ENCODE results near the gene KSR2. TPM values are rescaled to one million over a fixed set of nuclear protein-coding genes. Genes with fewer than 3 reads are reported as not detected.

KSR2 gene
- total and polyA plus RNA-seq, 2 experiments from 2014 or later: under 0.01 to 0.02 TPM

GRCh38 chr12:117837737-117838050 is 131.1 kb downstream of the KSR2 start:
- no peak overlapping the region for H3K4me3 ChIP-seq
- TF ChIP-seq CTCF (IDR thresholded peaks at IDR 0.05; ENCODE audit: low read depth, low read length): no peak
- no peak for DNase-seq (ENCODE audit: low read depth in 1 of 2, low spot score in 1 of 2)

GRCh38 chr12:117836999-117837736 is 131.6 kb downstream of the KSR2 start:
- Histone ChIP-seq H3K27ac (no peak overlapping the region), H3K9me3 (ENCODE audit: low read depth) (no peaks in the 10 kb centered on the region), H3K27me3 (no peaks in the 10 kb centered on the region), H3K4me3 (no peak overlapping the region), H3K36me3 (no peaks in the 10 kb centered on the region), H3K4me1 (ENCODE audit: low read depth) (no peaks in the 10 kb centered on the region)
- TF ChIP-seq CTCF (IDR thresholded peaks at IDR 0.05; ENCODE audit: low read depth, low read length): peak; percentile 96
- peak; percentile 73 to 86 for DNase-seq (ENCODE audit: low read depth in 1 of 2, low spot score in 1 of 2)

More at GRCh38 chr12:117837737-117838050, 131.1 kb downstream of the KSR2 start:
- H3K9me3 ChIP-seq (ENCODE audit: low read depth): no peaks in the 10 kb centered on the region
- no peaks in the 10 kb centered on the region for H3K36me3 ChIP-seq
- H3K27me3 ChIP-seq: no peaks in the 10 kb centered on the region
- no peaks in the 10 kb centered on the region for H3K4me1 ChIP-seq (ENCODE audit: low read depth)
- H3K27ac ChIP-seq: no peak overlapping the region

GRCh38 chr12:117836476-117836875 is 132.3 kb downstream of the KSR2 start:
- Histone ChIP-seq H3K4me3 (no peak overlapping the region), H3K4me1 (ENCODE audit: low read depth) (no peaks in the 10 kb centered on the region), H3K27ac (no peak overlapping the region), H3K36me3 (no peaks in the 10 kb centered on the region), H3K9me3 (ENCODE audit: low read depth) (no peaks in the 10 kb centered on the region), H3K27me3 (no peaks in the 10 kb centered on the region)
- no peak for TF ChIP-seq CTCF (IDR thresholded peaks at IDR 0.05; ENCODE audit: low read depth, low read length)
- DNase-seq (ENCODE audit: low read depth in 1 of 2, low spot score in 1 of 2): no peak

GRCh38 chr12:117835156-117835555 is 133.6 kb downstream of the KSR2 start:
- Histone ChIP-seq H3K36me3 (no peaks in the 10 kb centered on the region), H3K27ac (no peak overlapping the region), H3K4me1 (ENCODE audit: low read depth) (no peaks in the 10 kb centered on the region), H3K9me3 (ENCODE audit: low read depth) (no peaks in the 10 kb centered on the region), H3K4me3 (no peak overlapping the region), H3K27me3 (no peaks in the 10 kb centered on the region)
- no peak for TF ChIP-seq CTCF (IDR thresholded peaks at IDR 0.05; ENCODE audit: low read depth, low read length)
- no peak for DNase-seq (ENCODE audit: low read depth in 1 of 2, low spot score in 1 of 2)

GRCh38 chr12:117832459-117833457 is 136.0 kb downstream of the KSR2 start:
- Histone ChIP-seq H3K36me3 (no peaks in the 10 kb centered on the region), H3K4me3 (no peak overlapping the region), H3K9me3 (ENCODE audit: low read depth) (no peaks in the 10 kb centered on the region), H3K4me1 (ENCODE audit: low read depth) (no peaks in the 10 kb centered on the region), H3K27me3 (no peaks in the 10 kb centered on the region), H3K27ac (no peak overlapping the region)
- DNase-seq (ENCODE audit: low read depth in 1 of 2, low spot score in 1 of 2): no peak
- no peak for TF ChIP-seq CTCF (IDR thresholded peaks at IDR 0.05; ENCODE audit: low read depth, low read length)
